GM12872 (cell line): ENCODE measurements around the gene LAMA5.

ENCODE experiments used
- TF ChIP-seq, protein P1 (sequence below): IDR thresholded peaks from 3 replicates; pipeline ENCODE4 v1.5.1; 2011; ENCODE audit warnings: low read depth, mild to moderate bottlenecking, low read length, moderate library complexity; ENCODE audit not compliant: insufficient read depth

The LAMA5 gene

DNA sequence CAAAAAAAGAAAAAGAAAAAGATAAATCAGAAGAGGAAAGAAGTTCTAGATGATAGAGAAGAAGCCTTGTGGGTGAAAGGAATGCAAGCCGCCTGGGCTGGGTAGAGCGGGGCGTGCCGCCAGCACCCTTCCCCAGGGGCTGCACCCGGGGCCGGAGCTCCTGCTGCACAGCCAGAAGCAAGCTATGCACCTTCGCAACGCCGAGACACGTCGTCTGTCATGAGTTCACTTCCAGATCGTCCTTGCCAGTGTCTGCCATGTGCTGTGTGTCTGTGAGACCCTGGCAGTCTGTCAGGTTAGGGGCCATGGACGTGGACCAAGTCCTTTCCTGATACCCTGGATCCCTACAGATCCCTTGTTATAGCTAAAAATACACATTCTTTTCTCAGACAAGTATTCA is 89.9 kb downstream of the LAMA5 start:
- TF ChIP-seq, protein P1, sequence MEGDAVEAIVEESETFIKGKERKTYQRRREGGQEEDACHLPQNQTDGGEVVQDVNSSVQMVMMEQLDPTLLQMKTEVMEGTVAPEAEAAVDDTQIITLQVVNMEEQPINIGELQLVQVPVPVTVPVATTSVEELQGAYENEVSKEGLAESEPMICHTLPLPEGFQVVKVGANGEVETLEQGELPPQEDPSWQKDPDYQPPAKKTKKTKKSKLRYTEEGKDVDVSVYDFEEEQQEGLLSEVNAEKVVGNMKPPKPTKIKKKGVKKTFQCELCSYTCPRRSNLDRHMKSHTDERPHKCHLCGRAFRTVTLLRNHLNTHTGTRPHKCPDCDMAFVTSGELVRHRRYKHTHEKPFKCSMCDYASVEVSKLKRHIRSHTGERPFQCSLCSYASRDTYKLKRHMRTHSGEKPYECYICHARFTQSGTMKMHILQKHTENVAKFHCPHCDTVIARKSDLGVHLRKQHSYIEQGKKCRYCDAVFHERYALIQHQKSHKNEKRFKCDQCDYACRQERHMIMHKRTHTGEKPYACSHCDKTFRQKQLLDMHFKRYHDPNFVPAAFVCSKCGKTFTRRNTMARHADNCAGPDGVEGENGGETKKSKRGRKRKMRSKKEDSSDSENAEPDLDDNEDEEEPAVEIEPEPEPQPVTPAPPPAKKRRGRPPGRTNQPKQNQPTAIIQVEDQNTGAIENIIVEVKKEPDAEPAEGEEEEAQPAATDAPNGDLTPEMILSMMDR = no peak

DNA sequence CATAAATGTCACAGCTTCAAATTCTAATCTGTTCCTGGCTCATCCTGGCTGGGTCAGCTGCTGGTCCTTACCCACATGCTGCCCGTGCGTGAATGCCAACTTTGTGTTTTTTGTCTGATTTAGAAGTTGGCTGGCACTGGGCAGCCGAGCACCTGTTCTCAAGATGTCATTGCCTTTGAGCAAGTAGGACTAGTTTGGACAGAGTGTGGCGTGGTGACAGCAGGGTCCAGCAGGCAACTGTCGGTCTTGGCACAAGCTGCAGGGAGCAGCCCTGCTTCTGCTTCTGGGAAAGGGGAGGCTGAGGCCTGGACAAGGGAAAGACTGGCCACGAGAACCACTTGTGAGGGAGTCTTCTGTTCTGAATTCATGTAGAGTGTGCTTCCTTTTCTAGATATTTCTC is 90.7 kb downstream of the LAMA5 start:
- TF ChIP-seq, protein P1 = no peak

DNA sequence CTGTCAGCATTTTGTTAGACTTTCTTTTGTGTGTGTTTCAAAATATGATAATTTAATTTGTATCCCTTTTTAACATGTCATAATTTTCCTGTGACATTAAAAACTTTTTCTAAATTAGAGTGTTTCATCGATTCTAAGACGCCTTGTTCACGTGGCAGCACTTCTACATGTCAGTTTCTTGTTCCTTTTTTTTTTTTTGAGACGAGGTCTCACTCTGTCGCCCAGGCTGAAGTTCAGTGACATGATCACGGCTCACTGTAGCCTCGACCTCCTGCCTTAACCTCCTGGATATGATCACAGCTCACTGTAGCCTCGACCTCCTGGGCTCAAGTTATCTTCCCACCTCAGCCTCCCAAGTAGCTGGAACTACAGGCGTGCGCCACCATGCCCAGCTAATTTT is 91.9 kb downstream of the LAMA5 start:
- TF ChIP-seq, protein P1 = no peak

DNA sequence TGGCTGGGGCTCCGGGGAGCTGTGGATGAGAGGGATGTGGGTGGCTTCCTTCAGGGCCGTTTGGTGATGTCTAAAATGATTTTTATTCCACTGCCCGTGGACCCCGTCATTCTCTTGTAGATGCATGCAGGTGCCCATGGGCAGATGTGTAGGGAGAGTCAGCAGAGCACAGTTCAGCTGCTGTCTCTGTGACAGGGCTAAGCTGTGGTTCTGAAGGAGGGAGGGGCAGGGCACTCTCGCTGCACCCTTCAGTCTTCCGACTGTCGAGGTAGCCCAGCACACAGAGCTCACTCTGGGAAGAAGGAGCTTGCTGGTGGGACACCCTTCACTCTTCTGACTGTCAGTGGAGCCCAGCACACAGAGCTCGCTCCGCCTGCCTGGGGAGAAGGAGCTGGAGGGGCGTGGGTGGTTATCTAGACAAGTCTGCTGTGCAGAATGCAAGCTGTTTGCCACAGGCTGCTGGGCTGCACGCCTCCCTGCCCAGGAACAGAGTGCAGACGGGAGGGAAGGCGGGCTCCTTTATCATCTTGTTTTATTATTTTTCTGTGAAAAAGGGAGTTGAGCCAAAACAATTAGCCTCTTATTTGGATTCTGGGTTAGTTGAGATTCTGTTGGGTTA is 92.7 kb downstream of the LAMA5 start:
- TF ChIP-seq, protein P1 = no peak

DNA sequence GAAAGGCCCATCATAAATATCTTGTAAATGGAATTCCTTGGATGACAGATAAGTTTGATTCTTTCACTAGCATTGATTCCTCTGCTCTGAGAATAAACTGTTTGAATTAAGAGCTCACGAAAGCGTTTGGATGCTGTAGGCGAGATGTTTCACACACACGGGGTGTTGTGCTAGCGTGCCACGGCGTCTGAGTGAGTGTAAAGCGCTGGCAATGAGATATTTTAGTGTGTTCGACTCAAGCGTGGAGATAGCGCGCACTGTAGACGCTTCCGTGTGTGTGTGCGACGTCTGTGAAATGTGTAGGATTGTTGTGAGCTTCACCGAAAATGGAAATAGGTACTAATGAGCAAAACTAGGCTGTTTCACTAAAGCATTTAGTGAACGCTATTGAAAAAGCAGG is 93.7 kb downstream of the LAMA5 start:
- TF ChIP-seq, protein P1 = no peak

DNA sequence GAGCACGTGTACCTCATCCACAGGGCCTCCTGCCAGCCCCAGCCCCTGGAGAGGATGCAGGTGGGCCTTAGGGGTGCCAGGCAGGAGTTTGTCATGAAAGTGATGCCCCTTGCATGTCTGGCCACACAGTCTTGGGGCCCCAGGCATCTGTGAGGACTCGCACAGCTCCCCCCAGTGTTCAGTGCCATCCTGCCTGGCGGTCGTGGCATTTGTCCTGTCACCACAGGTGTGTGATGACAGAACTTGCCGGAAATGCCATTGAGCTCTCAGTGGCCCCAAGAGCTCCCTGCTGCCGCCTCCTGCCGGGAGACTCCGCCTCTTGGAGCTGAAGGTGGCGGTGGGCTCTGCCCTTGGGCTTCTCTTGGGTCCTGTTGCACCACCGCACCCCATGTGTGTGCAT is 94.9 kb downstream of the LAMA5 start:
- TF ChIP-seq, protein P1 = 0 out of 3 replicates have a peak, but pooled peaks have one; percentile 8

DNA sequence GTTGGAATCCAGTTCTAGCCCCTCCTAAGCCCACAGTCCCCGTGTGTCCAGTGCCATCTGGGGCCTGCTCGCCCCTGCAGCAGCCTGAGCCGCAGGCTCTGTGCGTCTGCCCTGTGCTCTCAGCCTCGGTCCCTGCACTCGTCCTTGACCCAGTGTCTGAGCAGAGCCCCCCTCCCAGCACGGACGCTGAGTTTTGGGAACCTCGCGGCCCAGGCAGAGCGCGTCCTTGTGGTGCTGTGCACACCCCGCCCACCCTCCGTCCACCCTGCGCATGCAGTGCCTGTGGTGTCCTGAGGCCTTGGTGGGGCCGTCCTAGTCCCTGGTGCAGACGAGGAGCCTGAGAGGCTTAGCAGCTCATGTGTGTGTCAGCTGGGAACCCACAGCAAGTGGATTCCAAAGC is 97.2 kb downstream of the LAMA5 start:
- TF ChIP-seq, protein P1 = no peak

DNA sequence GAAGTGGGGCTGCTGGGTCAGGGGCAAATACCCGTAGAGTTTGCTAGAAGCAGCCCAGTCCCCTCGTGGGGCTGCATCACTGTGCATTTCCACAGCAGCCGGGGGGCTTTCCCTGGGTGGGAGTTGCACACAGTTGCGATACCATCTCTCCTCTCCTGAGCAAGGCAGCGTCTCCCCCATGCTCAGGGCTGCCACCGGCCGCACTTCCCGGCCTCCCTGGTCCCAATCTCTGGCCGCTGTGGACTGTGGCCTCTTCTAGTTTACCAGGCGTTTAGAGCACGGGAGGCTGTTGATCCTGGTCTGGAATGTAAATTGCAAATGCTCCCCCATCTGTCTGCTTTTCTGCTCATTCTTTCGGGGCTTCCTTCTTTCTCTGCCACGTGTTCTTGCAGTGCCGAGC is 97.7 kb downstream of the LAMA5 start:
- TF ChIP-seq, protein P1 = no peak
